Esophagus (tissue), 2 donors: ENCODE measurements around the gene PLA2G4E. TPM values are rescaled to one million over a fixed set of nuclear protein-coding genes. Genes with fewer than 3 reads are reported as not detected.

Source experiments
- H3K27ac ChIP-seq, 2 donors: one replicate each; pipeline ENCODE4 v1.5.1; 2013; ENCODE audit warnings: low read depth in 2 of 2, mild to moderate bottlenecking in 2 of 2, inconsistent platforms in 1 of 2, low read length in 1 of 2, moderate library complexity in 1 of 2
- H3K27me3 ChIP-seq, 2 donors: one replicate each; pipeline ENCODE4 v1.6.1; 2013; ENCODE audit warnings: low read length in 2 of 2, control low read depth in 1 of 2, mild to moderate bottlenecking in 1 of 2; ENCODE audit not compliant: insufficient read depth in 2 of 2, control insufficient read depth in 1 of 2
- H3K36me3 ChIP-seq, 2 donors: one replicate each; pipeline ENCODE4 v1.6.1; 2013; ENCODE audit warnings: low read length in 1 of 2; ENCODE audit not compliant: control insufficient read depth in 2 of 2, insufficient read depth in 2 of 2
- H3K4me1 ChIP-seq, 2 donors: one replicate each; pipeline ENCODE4 v1.6.1; 2013; ENCODE audit warnings: low read length in 1 of 2; ENCODE audit not compliant: control insufficient read depth in 2 of 2, insufficient read depth in 2 of 2
- H3K4me3 ChIP-seq, 2 donors: one replicate each; pipeline ENCODE4 v1.5.1; 2013; ENCODE audit warnings: low read length in 2 of 2, mild to moderate bottlenecking in 2 of 2, low read depth in 1 of 2, moderate library complexity in 1 of 2
- H3K9me3 ChIP-seq, 2 donors: one replicate each; pipeline ENCODE4 v1.6.1; 2013; ENCODE audit warnings: mild to moderate bottlenecking in 2 of 2, low read depth in 1 of 2, low read length in 1 of 2, moderate library complexity in 1 of 2; ENCODE audit not compliant: control insufficient read depth in 2 of 2, insufficient read depth in 1 of 2
- WGBS, 2 donors: extraction: QIAGEN DNeasy Blood & Tissue Kit; methylation state at CpG; one replicate each; pipeline ENCODE4 v1.1.7; 2013; 5-methylcytosine and 5-hydroxymethylcytosine counted together
- polyA plus RNA-seq, 2 donors: library from polyadenylated mRNA; stranded (reverse); fragments of 200-250 nt; gene quantifications; one replicate each; pipeline ENCODE4 v1.2.3, GENCODE V29; 2013
- donor health status: healthy with polysubstance abuse.
- donor health status: Bipolar disorder and iron deficiency.

PLA2G4E gene
- polyA plus RNA-seq = 1 to 10 TPM; 1.2 to 2.5 TPM

GRCh38 chr15:42020713-42021273 is at the start of gene PLA2G4E:
Gene PLA2G4E (minus strand): TSS chr15:42021042. CDS start chr15:42021030, 12 bp downstream.
- WGBS, 2 donors = 66 to 67% methylated on average over 5 of the region's 5 CpGs
- peak within 1 kb of the TSS; percentile 56 to 65 for H3K27ac ChIP-seq

GRCh38 chr15:42070279-42070975 is 49.6 kb upstream of the PLA2G4E start:
- no peak overlapping the region for H3K27ac ChIP-seq
- WGBS, 2 donors = 89 to 91% methylated on average over 16 of the region's 16 CpGs
- H3K27me3 ChIP-seq = peaks cover 0 to 2% of the 10 kb centered on the region in 2 donors
- peaks cover 0 to 5% of the 10 kb centered on the region in 2 donors for H3K9me3 ChIP-seq
- H3K4me3 ChIP-seq = no peak overlapping the region
- peaks cover 0 to 2% of the 10 kb centered on the region in 2 donors for H3K4me1 ChIP-seq
- no peaks in the 10 kb centered on the region for H3K36me3 ChIP-seq

More at GRCh38 chr15:42020713-42021273, at the start of gene PLA2G4E:
- no peaks in the 10 kb centered on the region for H3K9me3 ChIP-seq
- H3K36me3 ChIP-seq = no peaks in the 10 kb centered on the region
- peaks cover 3 to 8% of the 10 kb centered on the region in 2 donors for H3K4me1 ChIP-seq
- no peak within 1 kb of the TSS for H3K4me3 ChIP-seq
- H3K27me3 ChIP-seq = no peaks in the 10 kb centered on the region

- peaks cover 0 to 2% of the 10 kb centered on the region in 2 donors for H3K27me3 ChIP-seq
- no peak overlapping the region for H3K27ac ChIP-seq
- H3K9me3 ChIP-seq = peaks cover 0 to 5% of the 10 kb centered on the region in 2 donors
- H3K4me1 ChIP-seq = peaks cover 0 to 2% of the 10 kb centered on the region in 2 donors
- 79 to 82% methylated on average over 17 of the region's 17 CpGs for WGBS, 2 donors
- no peak overlapping the region for H3K4me3 ChIP-seq
- H3K36me3 ChIP-seq = no peaks in the 10 kb centered on the region
Observed at GRCh38 chr15:42069496-42070278, 48.8 kb upstream of the PLA2G4E start.

GRCh38 chr15:42069025-42069424 is 48.2 kb upstream of the PLA2G4E start:
- H3K9me3 ChIP-seq = peaks cover 0 to 5% of the 10 kb centered on the region in 2 donors
- H3K4me3 ChIP-seq = no peak overlapping the region
- H3K27ac ChIP-seq = no peak overlapping the region
- H3K27me3 ChIP-seq = peaks cover 0 to 2% of the 10 kb centered on the region in 2 donors
- no peaks in the 10 kb centered on the region for H3K36me3 ChIP-seq
- 88 to 90% methylated on average over 7 of the region's 7 CpGs for WGBS, 2 donors
- peaks cover 0 to 2% of the 10 kb centered on the region in 2 donors for H3K4me1 ChIP-seq

- H3K27ac ChIP-seq = no peak overlapping the region
- WGBS, 2 donors = 95 to 96% methylated on average over 14 of the region's 14 CpGs
- peaks cover 0 to 2% of the 10 kb centered on the region in 2 donors for H3K27me3 ChIP-seq
- H3K9me3 ChIP-seq = peaks cover 0 to 5% of the 10 kb centered on the region in 2 donors
- H3K4me3 ChIP-seq = no peak overlapping the region
- H3K4me1 ChIP-seq = peaks cover 0 to 2% of the 10 kb centered on the region in 2 donors
- H3K36me3 ChIP-seq = no peaks in the 10 kb centered on the region
Observed at GRCh38 chr15:42068601-42069000, 47.8 kb upstream of the PLA2G4E start.

- 42 to 46% methylated on average over 10 of the region's 10 CpGs for WGBS, 2 donors
- H3K36me3 ChIP-seq = no peaks in the 10 kb centered on the region
- peaks cover 0 to 2% of the 10 kb centered on the region in 2 donors for H3K4me1 ChIP-seq
- H3K9me3 ChIP-seq = peaks cover 0 to 5% of the 10 kb centered on the region in 2 donors
- H3K27me3 ChIP-seq = peaks cover 0 to 2% of the 10 kb centered on the region in 2 donors
- no peak overlapping the region for H3K27ac ChIP-seq
- no peak overlapping the region for H3K4me3 ChIP-seq
Observed at GRCh38 chr15:42066764-42067415, 46.0 kb upstream of the PLA2G4E start.

GRCh38 chr15:42065468-42065867 is 44.6 kb upstream of the PLA2G4E start:
- H3K27me3 ChIP-seq = no peaks in the 10 kb centered on the region
- H3K27ac ChIP-seq = no peak overlapping the region
- no peak overlapping the region for H3K4me3 ChIP-seq
- peaks cover 0 to 5% of the 10 kb centered on the region in 2 donors for H3K9me3 ChIP-seq
- 49 to 55% methylated on average over 7 of the region's 7 CpGs for WGBS, 2 donors
- H3K4me1 ChIP-seq = peaks cover 0 to 2% of the 10 kb centered on the region in 2 donors
- no peaks in the 10 kb centered on the region for H3K36me3 ChIP-seq

- H3K4me1 ChIP-seq = peaks cover 0 to 2% of the 10 kb centered on the region in 2 donors
- no peak overlapping the region for H3K27ac ChIP-seq
- peaks cover 0 to 5% of the 10 kb centered on the region in 2 donors for H3K9me3 ChIP-seq
- H3K36me3 ChIP-seq = no peaks in the 10 kb centered on the region
- 33 to 37% methylated on average over 7 of the region's 7 CpGs for WGBS, 2 donors
- no peak overlapping the region for H3K4me3 ChIP-seq
- H3K27me3 ChIP-seq = no peaks in the 10 kb centered on the region
Observed at GRCh38 chr15:42065033-42065432, 44.2 kb upstream of the PLA2G4E start.

- peaks cover 0 to 2% of the 10 kb centered on the region in 2 donors for H3K4me1 ChIP-seq
- 74 to 83% methylated on average over 4 of the region's 4 CpGs for WGBS, 2 donors
- H3K27ac ChIP-seq = no peak overlapping the region
- no peaks in the 10 kb centered on the region for H3K36me3 ChIP-seq
- H3K27me3 ChIP-seq = no peaks in the 10 kb centered on the region
- H3K4me3 ChIP-seq = no peak overlapping the region
- peaks cover 0 to 5% of the 10 kb centered on the region in 2 donors for H3K9me3 ChIP-seq
Observed at GRCh38 chr15:42064271-42064670, 43.4 kb upstream of the PLA2G4E start.
